Sigmoid colon (tissue), 4 donors: ENCODE results near the gene UGP2.

Experiments
- CTCF ChIP-seq, 4 experiments: fragments of 450-650 bp in 3 of 4; fragments of 200-600 bp in 1 of 4; IDR thresholded peaks; one replicate each; pipeline ENCODE4 v1.5.1; 2016 to 2019; ENCODE audit warnings: antibody characterized with exemption in 4 of 4, mild to moderate bottlenecking in 3 of 4, moderate library complexity in 2 of 4
- EP300 ChIP-seq, 4 donors: sonication (generic); formaldehyde crosslinking; IDR thresholded peaks; one replicate each; pipeline ENCODE4 v1.6.1; 2017; ENCODE audit warnings: antibody characterized with exemption in 4 of 4
- POLR2A ChIP-seq, 2 donors: fragments of 450-650 bp; IDR thresholded peaks; one replicate each; pipeline ENCODE4 v1.6.1; 2016; ENCODE audit warnings: antibody characterized with exemption in 2 of 2, mild to moderate bottlenecking in 2 of 2, moderate library complexity in 2 of 2
- POLR2AphosphoS5 ChIP-seq, 4 donors: sonication (generic); formaldehyde crosslinking; IDR thresholded peaks; one replicate each; pipeline ENCODE4 v1.6.1; 2017; ENCODE audit warnings: antibody characterized with exemption in 4 of 4

- no peak for TF ChIP-seq POLR2AphosphoS5 (IDR thresholded peaks at IDR 0.05)
- TF ChIP-seq CTCF (IDR thresholded peaks at IDR 0.05): no peak
- TF ChIP-seq EP300 (IDR thresholded peaks at IDR 0.05): no peak
- TF ChIP-seq POLR2A (IDR thresholded peaks at IDR 0.05): no peak
These were observed 39.5 kb downstream of the UGP2 start for GRCh38 chr2:63881205-63881604.
